H9 (cell line): Measurements from ENCODE around the gene FGFBP2. TPM values are rescaled to one million over a fixed set of nuclear protein-coding genes. Genes with fewer than 3 reads are reported as not detected.

Experiments
- DNase-seq: peaks from one replicate; pipeline ENCODE4 v3.0.0-alpha.2; 2017
- H2AFZ ChIP-seq: one replicate; pipeline ENCODE4 v1.6.1; 2013; ENCODE audit warnings: mild to moderate bottlenecking, low read length, control low read depth, moderate library complexity
- H2AK5ac ChIP-seq: 2 replicates; pipeline ENCODE4 v1.6.1; 2013; ENCODE audit warnings: low read length, control low read depth, mixed read lengths; ENCODE audit not compliant: insufficient read length
- H2BK120ac ChIP-seq: one replicate; pipeline ENCODE4 v1.6.1; 2013; ENCODE audit warnings: low read depth, mild to moderate bottlenecking, low read length, control low read depth, inconsistent platforms; ENCODE audit not compliant: poor library complexity, severe bottlenecking
- H2BK12ac ChIP-seq: 2 replicates; pipeline ENCODE4 v1.6.1; 2013; ENCODE audit warnings: low read length, control low read depth, mixed read lengths, low read depth; ENCODE audit not compliant: insufficient read length
- H2BK15ac ChIP-seq: 2 replicates; pipeline ENCODE4 v1.6.1; 2013; ENCODE audit warnings: low read depth, low read length, control low read depth
- H2BK20ac ChIP-seq: one replicate; pipeline ENCODE4 v1.6.1; 2013; ENCODE audit warnings: low read depth, mild to moderate bottlenecking, low read length, control low read depth, inconsistent platforms; ENCODE audit not compliant: poor library complexity, severe bottlenecking
- H2BK5ac ChIP-seq: 2 replicates; pipeline ENCODE4 v1.6.1; 2013; ENCODE audit warnings: low read length, control low read depth, mixed read lengths; ENCODE audit not compliant: insufficient read length
- H3K14ac ChIP-seq: 2 replicates; pipeline ENCODE4 v1.6.1; 2013; ENCODE audit warnings: low read length, control low read depth; ENCODE audit not compliant: insufficient read depth
- H3K18ac ChIP-seq: 2 replicates; pipeline ENCODE4 v1.6.1; 2013; ENCODE audit warnings: low read depth, mild to moderate bottlenecking, mixed read lengths, low read length, control low read depth; ENCODE audit not compliant: insufficient read length
- H3K23ac ChIP-seq: 2 replicates; pipeline ENCODE4 v1.6.1; 2013; ENCODE audit warnings: low read length, control low read depth, mixed read lengths, low read depth; ENCODE audit not compliant: insufficient read length
- H3K23me2 ChIP-seq: 2 replicates; pipeline ENCODE4 v1.6.1; 2013; ENCODE audit warnings: low read depth, mild to moderate bottlenecking, mixed read lengths, low read length, control low read depth; ENCODE audit not compliant: insufficient read length, poor library complexity, severe bottlenecking
- H3K27ac ChIP-seq: 2 replicates; pipeline ENCODE4 v1.5.1; 2013; ENCODE audit warnings: low read length, control low read depth, mixed read lengths, low read depth; ENCODE audit not compliant: insufficient read length
- H3K27me3 ChIP-seq: 2 replicates; pipeline ENCODE4 v1.6.1; 2013; ENCODE audit warnings: low read length, control low read depth, inconsistent platforms; ENCODE audit not compliant: insufficient read depth
- H3K4ac ChIP-seq: 2 replicates; pipeline ENCODE4 v1.6.1; 2013; ENCODE audit warnings: low read depth, mild to moderate bottlenecking, control low read depth, inconsistent platforms, low read length, moderate library complexity
- H3K4me1 ChIP-seq: 2 replicates; pipeline ENCODE4 v1.6.1; 2013; ENCODE audit warnings: low read length, control low read depth, inconsistent platforms; ENCODE audit not compliant: insufficient read depth
- H3K4me2 ChIP-seq: 2 replicates; pipeline ENCODE4 v1.6.1; 2013; ENCODE audit warnings: low read length, control low read depth, mixed read lengths; ENCODE audit not compliant: insufficient read length, insufficient read depth
- H3K56ac ChIP-seq: 2 replicates; pipeline ENCODE4 v1.6.1; 2013; ENCODE audit warnings: low read depth, mild to moderate bottlenecking, mixed read lengths, low read length, control low read depth; ENCODE audit not compliant: insufficient read length
- H3K79me1 ChIP-seq: 2 replicates; pipeline ENCODE4 v1.6.1; 2013; ENCODE audit warnings: low read depth, mild to moderate bottlenecking, moderate library complexity, low read length, control low read depth, inconsistent platforms; ENCODE audit not compliant: insufficient read depth, poor library complexity, severe bottlenecking
- H3K79me2 ChIP-seq: 2 replicates; pipeline ENCODE4 v1.6.1; 2013; ENCODE audit warnings: low read length, control low read depth, inconsistent platforms; ENCODE audit not compliant: insufficient read depth
- H3K9ac ChIP-seq: 2 replicates; pipeline ENCODE4 v1.6.1; 2013; ENCODE audit warnings: low read length, control low read depth, mixed read lengths; ENCODE audit not compliant: insufficient read length; ENCODE audit errors: extremely low read depth
- H3K9me3 ChIP-seq: one replicate; pipeline ENCODE4 v1.6.1; 2013; ENCODE audit warnings: low read depth, low read length, inconsistent platforms; ENCODE audit not compliant: control insufficient read depth
- H3T11ph ChIP-seq: one replicate; pipeline ENCODE4 v1.6.1; 2013; ENCODE audit warnings: mild to moderate bottlenecking, low read length, control low read depth, inconsistent platforms
- H4K20me1 ChIP-seq: one replicate; pipeline ENCODE4 v1.6.1; 2013; ENCODE audit not compliant: control insufficient read depth, insufficient read length, insufficient read depth
- H4K5ac ChIP-seq: 2 replicates; pipeline ENCODE4 v1.6.1; 2013; ENCODE audit warnings: low read depth, mild to moderate bottlenecking, mixed read lengths, low read length, control low read depth; ENCODE audit not compliant: insufficient read length
- H4K8ac ChIP-seq: replicated peaks from 2 replicates; pipeline ENCODE4 v1.6.1; 2013; ENCODE audit warnings: low read length, control low read depth, mixed read lengths, low read depth; ENCODE audit not compliant: insufficient read length
- H4K91ac ChIP-seq: 2 replicates; pipeline ENCODE4 v1.6.1; 2013; ENCODE audit warnings: low read depth, mild to moderate bottlenecking, moderate library complexity, mixed read lengths, low read length, control low read depth; ENCODE audit not compliant: insufficient read length
- H3K27ac Mint-ChIP-seq, 3 experiments: 2 replicates in 2 of 3; 3 replicates in 1 of 3; pipeline ENCODE4 v1.8.0; 2020 to 2021; ENCODE audit warnings: mixed read lengths in 3 of 3, mild to moderate bottlenecking in 1 of 3, moderate library complexity in 1 of 3
- H3K27me3 Mint-ChIP-seq: 2 replicates; pipeline ENCODE4 v1.8.0; 2021; ENCODE audit warnings: low read depth, mild to moderate bottlenecking, moderate library complexity, mixed read lengths
- H3K36me3 Mint-ChIP-seq, 3 experiments: 2 replicates in 2 of 3; 3 replicates in 1 of 3; pipeline ENCODE4 v1.8.0; 2020 to 2021; ENCODE audit warnings: low read depth in 3 of 3, mixed read lengths in 3 of 3; ENCODE audit not compliant: insufficient read depth in 1 of 3
- H3K4me1 Mint-ChIP-seq, 2 experiments: 2 replicates each; pipeline ENCODE4 v1.8.0; 2020; ENCODE audit warnings: mixed read lengths in 2 of 2
- H3K4me3 Mint-ChIP-seq, 2 experiments: 2 replicates in 1 of 2; 3 replicates in 1 of 2; pipeline ENCODE4 v1.8.0; 2020 to 2021; ENCODE audit warnings: mild to moderate bottlenecking in 2 of 2, mixed read lengths in 2 of 2, moderate library complexity in 1 of 2
- H3K9me3 Mint-ChIP-seq, 2 experiments: 2 replicates in 1 of 2; 3 replicates in 1 of 2; pipeline ENCODE4 v1.8.0; 2020; ENCODE audit warnings: mild to moderate bottlenecking in 2 of 2, mixed read lengths in 2 of 2, moderate library complexity in 1 of 2
- WGBS: extraction: QIAGEN DNeasy Blood & Tissue Kit; methylation state at CpG from one replicate; pipeline ENCODE4 v1.1.7; 2013; ENCODE audit warnings: missing lambda C conversion rate, low lambda C conversion rate, mixed read lengths; ENCODE audit not compliant: insufficient read length; ENCODE audit errors: extremely low coverage; 5-methylcytosine and 5-hydroxymethylcytosine counted together
- total RNA-seq: library from RNA; stranded (reverse); gene quantifications from 2 replicates; pipeline ENCODE4 v1.2.1, GENCODE V29; 2021
- TF ChIP-seq, protein P1 (sequence below): fragments of 200-600 bp; sonication (generic); conservative IDR thresholded peaks from 3 replicates; pipeline ENCODE4 v1.8.0; 2021; ENCODE audit warnings: antibody characterized with exemption, mild to moderate bottlenecking

Gene FGFBP2
- total RNA-seq, 1 experiment from 2014 or later: not detected

DNA sequence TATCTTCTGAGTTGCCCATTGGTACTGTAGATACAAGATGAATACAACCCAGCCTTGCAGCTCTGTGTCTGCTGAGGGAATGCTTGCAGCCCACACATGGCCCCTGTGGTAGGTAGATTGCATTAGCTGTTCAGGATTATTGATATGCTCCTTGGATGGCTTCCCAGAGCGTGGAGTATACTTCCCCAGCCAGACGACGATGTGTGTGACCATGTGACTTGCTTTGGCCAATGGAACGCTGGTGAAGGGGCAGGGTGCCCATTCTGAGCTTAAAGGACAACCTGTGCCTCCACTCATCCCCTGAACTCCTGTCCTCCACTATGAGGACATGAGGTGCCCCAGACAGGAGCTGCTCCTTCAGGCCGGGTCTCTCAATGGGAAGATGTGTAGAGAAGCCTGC, 23.9 kb upstream of the FGFBP2 start:
- Histone ChIP-seq H3K27me3 (no peaks in the 10 kb centered on the region), H4K91ac (no peak overlapping the region), H3K56ac (no peak overlapping the region), H3K4me1 (no peaks in the 10 kb centered on the region), H4K8ac (no peak overlapping the region), H3K4ac (no peak overlapping the region), H2AK5ac (no peak overlapping the region), H2BK12ac (no peak overlapping the region), H3K79me2 (no peaks in the 10 kb centered on the region), H3K23me2 (no peaks in the 10 kb centered on the region), H3K18ac (no peak overlapping the region), H3K14ac (no peak overlapping the region), H2BK20ac (no peak overlapping the region), H3K4me2 (no peak overlapping the region), H3K9ac (no peak overlapping the region), H4K5ac (no peak overlapping the region), H2BK120ac (no peak overlapping the region), H3K27ac (no peak overlapping the region), H3T11ph (no peak overlapping the region), H2BK15ac (no peak overlapping the region), H3K23ac (no peak overlapping the region), H3K79me1 (no peaks in the 10 kb centered on the region), H2AFZ (no peak overlapping the region), H2BK5ac (no peak overlapping the region), H3K9me3 (peaks cover 5% of the 10 kb centered on the region), H4K20me1 (no peaks in the 10 kb centered on the region)
- H3K36me3 Mint-ChIP-seq: peaks cover 67 to 93% (median 91%) of the 10 kb centered on the region in 3 experiments
- no peak for DNase-seq
- H3K4me1 Mint-ChIP-seq: peaks cover 0 to 9% of the 10 kb centered on the region in 2 experiments; a peak in 1 of 4 replicates
- H3K4me3 Mint-ChIP-seq: no peak overlapping the region
- H3K9me3 Mint-ChIP-seq: peaks cover 0 to 3% of the 10 kb centered on the region in 2 experiments; a peak in 2 of 5 replicates
- TF ChIP-seq, protein P1, sequence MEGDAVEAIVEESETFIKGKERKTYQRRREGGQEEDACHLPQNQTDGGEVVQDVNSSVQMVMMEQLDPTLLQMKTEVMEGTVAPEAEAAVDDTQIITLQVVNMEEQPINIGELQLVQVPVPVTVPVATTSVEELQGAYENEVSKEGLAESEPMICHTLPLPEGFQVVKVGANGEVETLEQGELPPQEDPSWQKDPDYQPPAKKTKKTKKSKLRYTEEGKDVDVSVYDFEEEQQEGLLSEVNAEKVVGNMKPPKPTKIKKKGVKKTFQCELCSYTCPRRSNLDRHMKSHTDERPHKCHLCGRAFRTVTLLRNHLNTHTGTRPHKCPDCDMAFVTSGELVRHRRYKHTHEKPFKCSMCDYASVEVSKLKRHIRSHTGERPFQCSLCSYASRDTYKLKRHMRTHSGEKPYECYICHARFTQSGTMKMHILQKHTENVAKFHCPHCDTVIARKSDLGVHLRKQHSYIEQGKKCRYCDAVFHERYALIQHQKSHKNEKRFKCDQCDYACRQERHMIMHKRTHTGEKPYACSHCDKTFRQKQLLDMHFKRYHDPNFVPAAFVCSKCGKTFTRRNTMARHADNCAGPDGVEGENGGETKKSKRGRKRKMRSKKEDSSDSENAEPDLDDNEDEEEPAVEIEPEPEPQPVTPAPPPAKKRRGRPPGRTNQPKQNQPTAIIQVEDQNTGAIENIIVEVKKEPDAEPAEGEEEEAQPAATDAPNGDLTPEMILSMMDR: no peak
- H3K27me3 Mint-ChIP-seq: no peaks in the 10 kb centered on the region
- H3K27ac Mint-ChIP-seq: no peak overlapping the region
- no CpG with 5 or more reads among the region's 5 CpGs for WGBS
